HepG2 (cell line): ENCODE measurements around the gene ACTN4. TPM values are rescaled to one million over a fixed set of nuclear protein-coding genes. Genes with fewer than 3 reads are reported as not detected.

Source experiments
- ATAC-seq: fragments of 200-7000 bp; cut with Tn5 transposase; 3 replicates; pipeline ENCODE4 v1.9.1; 2020; ENCODE audit warnings: mild to moderate bottlenecking, moderate library complexity
- BruUV-seq: library from RNA; stranded (reverse); fragments of 400-500 nt; replicated peaks from 2 replicates; lab custom pipeline; 2021; lab: Mats Ljungman, UMichigan
- CTCF ChIA-PET: fragments of 300-600 bp; formaldehyde crosslinking; extraction: SDS; loops from one replicate; lab custom pipeline; 2021; ENCODE audit warnings: low total read pairs, inconsistent platforms, low intra/inter-chr PET ratio; lab: Yijun Ruan, JAX
- POLR2A ChIA-PET: fragments of 350-600 bp; sonication (Branson Sonifier 250); formaldehyde crosslinking; loops from one replicate; lab custom pipeline; 2020; ENCODE audit warnings: antibody characterized with exemption, inconsistent platforms; lab: Yijun Ruan, JAX
- DNase-seq: peaks from one replicate; pipeline ENCODE4 v3.0.0-alpha.2; 2015; ENCODE audit warnings: low spot score
- FAIRE-seq: peaks from 3 replicates; lab custom pipeline; 2011; peaks lifted over from hg19 to GRCh38; lab: Jason Lieb, UNC
- H2AFZ ChIP-seq: one replicate; pipeline ENCODE4 v1.6.1; 2011; ENCODE audit warnings: low read length, inconsistent platforms
- H3K27ac ChIP-seq: fragments of 300-600 bp; 3 replicates; pipeline ENCODE4 v1.8.0; 2011; ENCODE audit warnings: mixed run types, mild to moderate bottlenecking, mixed read lengths, low read length, inconsistent platforms; ENCODE audit not compliant: insufficient read depth; ENCODE audit errors: extremely low read length
- H3K27me3 ChIP-seq, 2 experiments: fragments of 200-600 bp in 1 of 2; 2 replicates in 1 of 2; 3 replicates in 1 of 2; pipeline versions ENCODE4 v1.6.0 to v1.8.0; 2011; ENCODE audit warnings: low read length in 2 of 2, mild to moderate bottlenecking in 2 of 2, moderate library complexity in 2 of 2, inconsistent platforms in 1 of 2; ENCODE audit not compliant: insufficient read depth in 2 of 2, control insufficient read depth in 1 of 2
- H3K36me3 ChIP-seq, 2 experiments: fragments of 200-600 bp in 1 of 2; replicated peaks in 1 of 2; 2 replicates in 1 of 2; 3 replicates in 1 of 2; pipeline versions ENCODE4 v1.5.1 to v1.8.0; 2011; ENCODE audit warnings: low read length in 2 of 2, inconsistent platforms in 1 of 2; ENCODE audit not compliant: insufficient read depth in 2 of 2, control insufficient read depth in 1 of 2
- H3K4me1 ChIP-seq: 2 replicates; pipeline ENCODE4 v1.5.1; 2012; ENCODE audit warnings: low read length, inconsistent platforms; ENCODE audit not compliant: insufficient read depth
- H3K4me2 ChIP-seq: 2 replicates; pipeline ENCODE4 v1.6.0; 2011; ENCODE audit warnings: low read depth, low read length, inconsistent platforms
- H3K4me3 ChIP-seq, 3 experiments: fragments of 200-600 bp in 1 of 3; sonication (generic), shearing (Covaris generic) in 1 of 3; replicated peaks in 1 of 3; 2 replicates each; pipeline ENCODE4 v1.5.1; 2011 to 2016; ENCODE audit warnings: low read length in 3 of 3, inconsistent platforms in 2 of 3, low read depth in 2 of 3, mild to moderate bottlenecking in 2 of 3, control low read depth in 1 of 3, mixed read lengths in 1 of 3; ENCODE audit not compliant: insufficient read depth in 1 of 3
- H3K79me2 ChIP-seq: one replicate; pipeline ENCODE4 v1.6.1; 2011; ENCODE audit warnings: low read length, inconsistent platforms; ENCODE audit not compliant: insufficient read depth
- H3K9ac ChIP-seq: 2 replicates; pipeline ENCODE4 v1.6.0; 2011; ENCODE audit warnings: mild to moderate bottlenecking, low read depth, low read length, inconsistent platforms; ENCODE audit not compliant: insufficient read depth
- H3K9me3 ChIP-seq: 2 replicates; pipeline ENCODE4 v1.5.1; 2012; ENCODE audit warnings: mild to moderate bottlenecking, low read length
- H4K20me1 ChIP-seq: 2 replicates; pipeline ENCODE4 v1.6.0; 2011; ENCODE audit warnings: inconsistent platforms, mild to moderate bottlenecking, low read length, moderate library complexity; ENCODE audit not compliant: insufficient read depth
- ARNT2 ChIP-seq: sonication (generic); formaldehyde crosslinking; IDR thresholded peaks from 2 replicates; pipeline ENCODE4 v1.8.0; 2022; ENCODE audit warnings: mild to moderate bottlenecking, low read depth, missing genetic modification reagents, moderate library complexity
- ETV6 ChIP-seq: sonication (generic); formaldehyde crosslinking; conservative IDR thresholded peaks from 2 replicates; pipeline ENCODE4 v1.4.0; 2020; ENCODE audit warnings: missing genetic modification reagents
- HDAC1 ChIP-seq: sonication (generic); formaldehyde crosslinking; IDR thresholded peaks from 2 replicates; pipeline ENCODE4 v1.5.1; 2020; ENCODE audit warnings: mild to moderate bottlenecking, missing genetic modification reagents
- HDAC6 ChIP-seq: fragments of 200-600 bp; sonication (generic); IDR thresholded peaks from 2 replicates; pipeline ENCODE4 v1.7.0; 2017; ENCODE audit warnings: mild to moderate bottlenecking, antibody characterized with exemption, low read length, low read depth
- MTA1 ChIP-seq: sonication (generic); formaldehyde crosslinking; IDR thresholded peaks from 2 replicates; pipeline ENCODE4 v1.4.0; 2020; ENCODE audit warnings: missing genetic modification reagents, mild to moderate bottlenecking, borderline replicate concordance
- NR2F6 ChIP-seq, 2 experiments: IDR thresholded peaks; 2 replicates each; pipeline ENCODE4 v1.6.1; 2016; ENCODE audit warnings: antibody characterized with exemption in 1 of 2, mild to moderate bottlenecking in 1 of 2
- SETDB1 ChIP-seq: sonication (generic); formaldehyde crosslinking; IDR thresholded peaks from 2 replicates; pipeline ENCODE4 v1.5.1; 2020; ENCODE audit warnings: missing genetic modification reagents, mild to moderate bottlenecking, borderline replicate concordance
- SMARCE1 ChIP-seq: fragments of 450-650 bp; IDR thresholded peaks from 2 replicates; pipeline ENCODE4 v1.6.1; 2017; ENCODE audit warnings: borderline replicate concordance
- ZFP41 ChIP-seq: sonication (generic); formaldehyde crosslinking; IDR thresholded peaks from 2 replicates; pipeline ENCODE4 v1.4.0; 2020; ENCODE audit warnings: mild to moderate bottlenecking, missing genetic modification reagents, borderline replicate concordance
- ZFX ChIP-seq: sonication (generic); formaldehyde crosslinking; IDR thresholded peaks from 2 replicates; pipeline ENCODE4 v1.4.0; 2020; ENCODE audit warnings: mild to moderate bottlenecking, low read depth, missing genetic modification reagents, moderate library complexity
- ZNF235 ChIP-seq: sonication (generic); formaldehyde crosslinking; IDR thresholded peaks from 2 replicates; pipeline ENCODE4 v1.8.1; 2023; ENCODE audit warnings: mild to moderate bottlenecking, missing genetic modification reagents, borderline replicate concordance
- ZNF280B ChIP-seq: sonication (generic); formaldehyde crosslinking; IDR thresholded peaks from 2 replicates; pipeline ENCODE4 v1.5.0; 2020; ENCODE audit warnings: missing genetic modification reagents, mild to moderate bottlenecking, borderline replicate concordance
- ZNF543 ChIP-seq: sonication (generic); formaldehyde crosslinking; IDR thresholded peaks from 2 replicates; pipeline ENCODE4 v1.4.0; 2020; ENCODE audit warnings: mild to moderate bottlenecking, missing genetic modification reagents
- ZNF629 ChIP-seq: sonication (generic); formaldehyde crosslinking; conservative IDR thresholded peaks from 2 replicates; pipeline ENCODE4 v1.5.0; 2020; ENCODE audit warnings: missing genetic modification reagents
- WGBS: methylation state at CpG from one replicate; pipeline ENCODE4 v1.1.6; 2017; ENCODE audit warnings: low lambda C conversion rate; 5-methylcytosine and 5-hydroxymethylcytosine counted together
- in situ Hi-C: cut with HindIII; loops from 2 replicates; pipeline ENCODE4 v1.10.0; 2017; ENCODE audit warnings: low pct_unique_long_range_greater_than_20kb; ENCODE audit not compliant: extremely low pct_ligation_motif_present
- intact Hi-C: fragments of 100-400 bp; cut with micrococcal nuclease; formaldehyde crosslinking; loops from one replicate; pipeline ENCODE4 v1.10.0; 2022; ENCODE audit not compliant: unreplicated experiment
- polyA plus RNA-seq, 8 experiments: library from polyadenylated mRNA; depleted of rRNA in 3 of 8; stranded (reverse) in 7 of 8; unstranded in 1 of 8; fragments of >200 nt; fragmentation: Illumina TruSeq in 4 of 8; extraction: Trizol in 4 of 8; gene quantifications; 2 replicates each; pipeline versions ENCODE4 v1.2.1 to v1.2.3, GENCODE V29; 2011 to 2016; ENCODE audit warnings: low read depth in 4 of 8, missing spikeins in 1 of 8, mixed read lengths in 1 of 8; ENCODE audit not compliant: insufficient read depth in 1 of 8
- total RNA-seq, 5 experiments: library from RNA; depleted of rRNA; stranded (reverse); fragments of >200 nt; fragmentation: Illumina TruSeq; extraction: Trizol; gene quantifications; 2 replicates each; pipeline ENCODE4 v1.2.3, GENCODE V29; 2016; ENCODE audit warnings: low read depth in 1 of 5
- TF ChIP-seq, protein P1 (sequence below): sonication (generic); formaldehyde crosslinking; conservative IDR thresholded peaks from 2 replicates; pipeline ENCODE4 v1.4.0; 2020; ENCODE audit warnings: missing genetic modification reagents
- TF ChIP-seq, protein P2 (sequence below): sonication (generic); formaldehyde crosslinking; IDR thresholded peaks from 2 replicates; pipeline ENCODE4 v1.5.1; 2020; ENCODE audit warnings: mild to moderate bottlenecking, missing genetic modification reagents, moderate library complexity

The ACTN4 gene
- total and polyA plus RNA-seq, 2 of the 13 experiments (the other 11 are each of a cell fraction or from before 2014, with no cell fraction given): 171 to 192 TPM

DNA sequence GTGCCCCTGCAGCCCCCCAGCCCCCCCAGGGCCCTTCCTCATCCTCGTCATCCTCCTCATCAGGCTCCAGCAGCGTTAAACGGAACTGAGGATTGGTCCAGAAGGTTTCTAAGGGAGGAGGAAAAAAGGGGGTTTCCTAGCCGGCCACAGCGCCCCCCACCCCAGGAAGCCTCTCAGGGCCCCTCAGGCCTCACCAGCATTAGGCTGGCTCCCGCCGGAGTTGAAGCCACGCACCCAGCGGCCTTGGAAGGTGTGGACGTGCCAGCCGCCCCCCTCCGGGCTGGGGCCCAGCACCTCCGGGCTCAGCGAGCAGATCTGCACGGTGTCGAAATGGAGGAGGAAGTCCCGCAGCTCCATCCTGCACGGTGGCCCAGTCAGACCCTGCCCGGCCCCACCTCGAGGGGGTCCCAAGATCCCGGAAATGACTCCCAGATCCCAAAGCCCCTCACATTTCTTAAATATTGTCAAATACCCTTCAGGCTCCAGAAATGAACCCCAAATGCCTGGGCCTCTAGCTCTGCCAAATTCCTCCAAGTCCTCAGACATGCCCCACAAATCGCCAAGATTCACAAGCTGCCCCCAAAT, 89.9 kb downstream of the ACTN4 start:
- POLR2A ChIA-PET: interaction anchor here (0.6 to 1.2 kb wide), 4 partner anchors 26 to 112 kb away, joined by 3 to 5 read pairs (median 3); partner anchors contain the start of gene ECH1
- TF ChIP-seq MTA1 (CRISPR knock-in tag) (no peak), ZNF543 (CRISPR knock-in tag) (no peak), ZNF629 (CRISPR knock-in tag) (no peak), ZNF280B (CRISPR knock-in tag) (no peak), ARNT2 (0 out of 2 replicates have a peak, but pooled peaks have one; percentile 32), HDAC6 (no peak), NR2F6 (IDR thresholded peaks at IDR 0.05) (no peak), NR2F6 (CRISPR knock-in tag; IDR thresholded peaks at IDR 0.05) (no peak), HDAC1 (CRISPR knock-in tag) (no peak), SMARCE1 (no peak), SETDB1 (no peak), ETV6 (CRISPR knock-in tag) (no peak), ZFX (CRISPR knock-in tag) (peak; percentile 59), ZFP41 (CRISPR knock-in tag) (no peak), ZNF235 (CRISPR knock-in tag) (no peak)
- TF ChIP-seq, protein P1, sequence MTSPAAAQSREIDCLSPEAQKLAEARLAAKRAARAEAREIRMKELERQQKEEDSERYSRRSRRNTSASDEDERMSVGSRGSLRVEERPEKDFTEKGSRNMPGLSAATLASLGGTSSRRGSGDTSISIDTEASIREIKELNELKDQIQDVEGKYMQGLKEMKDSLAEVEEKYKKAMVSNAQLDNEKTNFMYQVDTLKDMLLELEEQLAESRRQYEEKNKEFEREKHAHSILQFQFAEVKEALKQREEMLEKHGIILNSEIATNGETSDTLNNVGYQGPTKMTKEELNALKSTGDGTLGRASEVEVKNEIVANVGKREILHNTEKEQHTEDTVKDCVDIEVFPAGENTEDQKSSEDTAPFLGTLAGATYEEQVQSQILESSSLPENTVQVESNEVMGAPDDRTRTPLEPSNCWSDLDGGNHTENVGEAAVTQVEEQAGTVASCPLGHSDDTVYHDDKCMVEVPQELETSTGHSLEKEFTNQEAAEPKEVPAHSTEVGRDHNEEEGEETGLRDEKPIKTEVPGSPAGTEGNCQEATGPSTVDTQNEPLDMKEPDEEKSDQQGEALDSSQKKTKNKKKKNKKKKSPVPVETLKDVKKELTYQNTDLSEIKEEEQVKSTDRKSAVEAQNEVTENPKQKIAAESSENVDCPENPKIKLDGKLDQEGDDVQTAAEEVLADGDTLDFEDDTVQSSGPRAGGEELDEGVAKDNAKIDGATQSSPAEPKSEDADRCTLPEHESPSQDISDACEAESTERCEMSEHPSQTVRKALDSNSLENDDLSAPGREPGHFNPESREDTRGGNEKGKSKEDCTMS: no peak
- TF ChIP-seq, protein P2, sequence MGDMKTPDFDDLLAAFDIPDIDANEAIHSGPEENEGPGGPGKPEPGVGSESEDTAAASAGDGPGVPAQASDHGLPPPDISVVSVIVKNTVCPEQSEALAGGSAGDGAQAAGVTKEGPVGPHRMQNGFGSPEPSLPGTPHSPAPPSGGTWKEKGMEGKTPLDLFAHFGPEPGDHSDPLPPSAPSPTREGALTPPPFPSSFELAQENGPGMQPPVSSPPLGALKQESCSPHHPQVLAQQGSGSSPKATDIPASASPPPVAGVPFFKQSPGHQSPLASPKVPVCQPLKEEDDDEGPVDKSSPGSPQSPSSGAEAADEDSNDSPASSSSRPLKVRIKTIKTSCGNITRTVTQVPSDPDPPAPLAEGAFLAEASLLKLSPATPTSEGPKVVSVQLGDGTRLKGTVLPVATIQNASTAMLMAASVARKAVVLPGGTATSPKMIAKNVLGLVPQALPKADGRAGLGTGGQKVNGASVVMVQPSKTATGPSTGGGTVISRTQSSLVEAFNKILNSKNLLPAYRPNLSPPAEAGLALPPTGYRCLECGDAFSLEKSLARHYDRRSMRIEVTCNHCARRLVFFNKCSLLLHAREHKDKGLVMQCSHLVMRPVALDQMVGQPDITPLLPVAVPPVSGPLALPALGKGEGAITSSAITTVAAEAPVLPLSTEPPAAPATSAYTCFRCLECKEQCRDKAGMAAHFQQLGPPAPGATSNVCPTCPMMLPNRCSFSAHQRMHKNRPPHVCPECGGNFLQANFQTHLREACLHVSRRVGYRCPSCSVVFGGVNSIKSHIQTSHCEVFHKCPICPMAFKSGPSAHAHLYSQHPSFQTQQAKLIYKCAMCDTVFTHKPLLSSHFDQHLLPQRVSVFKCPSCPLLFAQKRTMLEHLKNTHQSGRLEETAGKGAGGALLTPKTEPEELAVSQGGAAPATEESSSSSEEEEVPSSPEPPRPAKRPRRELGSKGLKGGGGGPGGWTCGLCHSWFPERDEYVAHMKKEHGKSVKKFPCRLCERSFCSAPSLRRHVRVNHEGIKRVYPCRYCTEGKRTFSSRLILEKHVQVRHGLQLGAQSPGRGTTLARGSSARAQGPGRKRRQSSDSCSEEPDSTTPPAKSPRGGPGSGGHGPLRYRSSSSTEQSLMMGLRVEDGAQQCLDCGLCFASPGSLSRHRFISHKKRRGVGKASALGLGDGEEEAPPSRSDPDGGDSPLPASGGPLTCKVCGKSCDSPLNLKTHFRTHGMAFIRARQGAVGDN (CRISPR knock-in tag): peak; percentile 90

More for the DNA sequence above, 89.9 kb downstream of the ACTN4 start:
- Histone ChIP-seq H3K79me2 (no peaks in the 10 kb centered on the region), H2AFZ (no peak overlapping the region), H3K9ac (peak overlapping the region; percentile 29; the same call in 1 of the 2 replicates), H3K27ac (no peak overlapping the region), H3K36me3 (0 out of 5 replicates have a peak, but pooled peaks cover 0 to 1% of the 10 kb centered on the region in 2 experiments), H3K4me1 (peaks cover 52% of the 10 kb centered on the region), H3K4me2 (peak overlapping the region; percentile 49; the same call in 1 of the 2 replicates), H3K27me3 (no peaks in the 10 kb centered on the region), H4K20me1 (no peaks in the 10 kb centered on the region), H3K4me3 (peak overlapping the region in 1 of 3 experiments; percentile 33; a peak in 1 of 6 replicates), H3K9me3 (no peaks in the 10 kb centered on the region)
- ATAC-seq (0 out of 3 replicates have a peak, but pooled peaks have one; percentile 2), FAIRE-seq (no peak), DNase-seq (no peak)
- no TSS peak for BruUV-seq
- intact Hi-C loops: no loop called here
- CTCF ChIA-PET: no interaction called here
- WGBS: 59% methylated on average over 22 of the region's 22 CpGs
- in situ Hi-C loops: loop anchor here (25.0 kb wide), 1 partner anchor 175 kb away; the partner anchor contains the start of gene CCER2
